ENCODE measurements around the gene SELP. TPM values are rescaled to one million over a fixed set of nuclear protein-coding genes. Genes with fewer than 3 reads are reported as not detected.

SELP gene
- total and polyA plus RNA-seq, 2 of the 13 experiments (the other 11 are each of a cell fraction or from before 2014, with no cell fraction given), result 0.11 TPM; not detected in 1

- Histone ChIP-seq H3K36me3 (replicated peaks in 1 of 2; ENCODE audit: control insufficient read depth in 1 of 2, insufficient read depth in 2 of 2, low read length in 2 of 2) (peaks cover 26 to 71% of the 10 kb centered on the region in 2 experiments), H3K27ac (ENCODE audit: extremely low read length, insufficient read depth, low read length) (no peak overlapping the region), H3K4me1 (ENCODE audit: insufficient read depth, low read length) (no peaks in the 10 kb centered on the region), H3K9ac (ENCODE audit: insufficient read depth, low read depth, low read length) (no peak overlapping the region), H3K9me3 (ENCODE audit: low read length) (no peaks in the 10 kb centered on the region), H3K4me2 (ENCODE audit: low read depth, low read length) (no peak overlapping the region), H3K4me3 (replicated peaks in 1 of 3; ENCODE audit: insufficient read depth in 1 of 3, low read depth in 2 of 3, low read length in 3 of 3) (no peak overlapping the region), H3K27me3 (ENCODE audit: control insufficient read depth in 1 of 2, insufficient read depth in 2 of 2, low read length in 2 of 2) (no peaks in the 10 kb centered on the region), H3K79me2 (ENCODE audit: insufficient read depth, low read length) (no peaks in the 10 kb centered on the region), H2AFZ (ENCODE audit: low read length) (no peak overlapping the region), H4K20me1 (ENCODE audit: insufficient read depth, low read length) (no peaks in the 10 kb centered on the region)
- FAIRE-seq (no peak), DNase-seq (ENCODE audit: low spot score) (no peak), ATAC-seq (no peak)
- intact Hi-C loops (cut with micrococcal nuclease; ENCODE audit: unreplicated experiment), result no loop called here
- in situ Hi-C loops (cut with HindIII; ENCODE audit: extremely low pct_ligation_motif_present, low pct_unique_long_range_greater_than_20kb), result no loop called here
- TF ChIP-seq ZNF446 (CRISPR knock-in tag; IDR thresholded peaks at IDR 0.05) (no peak), ZNF34 (CRISPR knock-in tag; IDR thresholded peaks at IDR 0.05; ENCODE audit: borderline replicate concordance) (no peak), ATF2 (CRISPR knock-in tag; IDR thresholded peaks at IDR 0.05) (no peak), KDM3A (CRISPR knock-in tag; IDR thresholded peaks at IDR 0.05; ENCODE audit: low read depth) (no peak), HOXA5 (CRISPR knock-in tag; IDR thresholded peaks at IDR 0.05) (no peak), MYPOP (CRISPR knock-in tag; IDR thresholded peaks at IDR 0.05) (no peak), ZNF549 (CRISPR knock-in tag; IDR thresholded peaks at IDR 0.05) (no peak)
- BruUV-seq (replicated peaks), result no TSS peak
- ChIA-PET POLR2A (interaction anchor here (1.6 kb wide), 1 partner anchor 29 kb away, joined by 6 read pairs; the partner anchor contains the start of gene F5), CTCF (ENCODE audit: low intra/inter-chr PET ratio, low total read pairs) (no interaction called here)
- 94% methylated on average over 5 of the region's 5 CpGs for WGBS (ENCODE audit: low lambda C conversion rate)
Observed at GRCh38 chr1:169557131-169557530, 72.8 kb downstream of the SELP start.

All from HepG2 (cell line).